Bronchial epithelial cell (primary cell): Measurements from ENCODE around the gene CDKL1. TPM values are rescaled to one million over a fixed set of nuclear protein-coding genes. Genes with fewer than 3 reads are reported as not detected.

ENCODE experiments used
- DNase-seq: peaks from one replicate; pipeline ENCODE4 v3.0.0-alpha.2; 2010; ENCODE audit warnings: low read depth
- FAIRE-seq: peaks from 2 replicates; lab custom pipeline; 2011; peaks lifted over from hg19 to GRCh38; lab: Jason Lieb, UNC
- H3K27me3 ChIP-seq: 2 replicates; pipeline ENCODE4 v1.5.1; 2011; ENCODE audit warnings: low read length; ENCODE audit not compliant: control insufficient read depth, insufficient read depth
- H3K36me3 ChIP-seq: 2 replicates; pipeline ENCODE4 v1.5.1; 2011; ENCODE audit warnings: low read length; ENCODE audit not compliant: control insufficient read depth, insufficient read depth
- H3K4me3 ChIP-seq: 2 replicates; pipeline ENCODE4 v1.5.1; 2011; ENCODE audit warnings: mild to moderate bottlenecking, low read depth, low read length, control low read depth
- CTCF ChIP-seq: IDR thresholded peaks from 2 replicates; pipeline ENCODE4 v1.5.1; 2011; ENCODE audit warnings: mild to moderate bottlenecking, moderate library complexity, low read length, control low read depth, inconsistent platforms; ENCODE audit not compliant: insufficient read depth, severe bottlenecking
- total RNA-seq: library from RNA; depleted of rRNA; stranded (reverse); fragments of >200 nt; gene quantifications from 2 replicates; pipeline ENCODE4 v1.2.1, GENCODE V29; 2014

CDKL1 gene
- total RNA-seq, 1 donor from 2014 or later: 4.5 TPM

- TF ChIP-seq CTCF: no peak
- H3K27me3 ChIP-seq: no peaks in the 10 kb centered on the region
- H3K4me3 ChIP-seq: no peak overlapping the region
- DNase-seq: no peak
- no peak for FAIRE-seq
- H3K36me3 ChIP-seq: no peaks in the 10 kb centered on the region
Measured at GRCh38 chr14:50395448-50395847, 1.2 kb downstream of the CDKL1 start.

- DNase-seq (no peak), FAIRE-seq (no peak)
- Histone ChIP-seq H3K36me3 (no peaks in the 10 kb centered on the region), H3K27me3 (no peaks in the 10 kb centered on the region), H3K4me3 (no peak overlapping the region)
- TF ChIP-seq CTCF: no peak
Measured at GRCh38 chr14:50394713-50395112, 2.0 kb downstream of the CDKL1 start.

- DNase-seq (no peak), FAIRE-seq (no peak)
- TF ChIP-seq CTCF: no peak
- Histone ChIP-seq H3K27me3 (no peaks in the 10 kb centered on the region), H3K36me3 (no peaks in the 10 kb centered on the region), H3K4me3 (no peak overlapping the region)
Measured at GRCh38 chr14:50389668-50390441, 6.8 kb downstream of the CDKL1 start.

- Histone ChIP-seq H3K36me3 (no peaks in the 10 kb centered on the region), H3K27me3 (no peaks in the 10 kb centered on the region)
Measured at GRCh38 chr14:50388256-50388931, 8.3 kb downstream of the CDKL1 start.

GRCh38 chr14:50387548-50387947, 9.1 kb downstream of the CDKL1 start:
- H3K4me3 ChIP-seq: no peak overlapping the region
- no peak for DNase-seq
- H3K36me3 ChIP-seq: no peaks in the 10 kb centered on the region
- FAIRE-seq: no peak
- no peak for TF ChIP-seq CTCF
- H3K27me3 ChIP-seq: no peaks in the 10 kb centered on the region

More at GRCh38 chr14:50388256-50388931, 8.3 kb downstream of the CDKL1 start:
- no peak overlapping the region for H3K4me3 ChIP-seq
- no peak for DNase-seq
- TF ChIP-seq CTCF: no peak
- FAIRE-seq: no peak
